ENCODE results near the gene ZNF785. TPM values are rescaled to one million over a fixed set of nuclear protein-coding genes. Genes with fewer than 3 reads are reported as not detected.

Gene ZNF785
- total and polyA plus RNA-seq, 2 donors (not counting 1 experiment from before 2014, with no cell fraction given), result 12.2 to 39.7 TPM

GRCh38 chr16:30571445-30572322 lies 13.8 kb downstream of the ZNF785 start, which contains the start of gene ZNF688:
TSS of gene ZNF688 (minus strand) at chr16:30571714. CDS start at chr16:30571629, 85 bp downstream.
- intact Hi-C loops (cut with micrococcal nuclease), result loop anchor here (1.0 to 2.0 kb wide), 10 partner anchors 13 to 201 kb away; partner anchors contain the start of genes FBRS, TBC1D10B, ZNF689 and ZNF764

More at GRCh38 chr16:30571445-30572322, 13.8 kb downstream of the ZNF785 start, which contains the start of gene ZNF688:
- Mint-ChIP-seq H3K9me3 (ENCODE audit: insufficient read depth) (no peaks in the 10 kb centered on the region), H3K4me1 (peaks cover 40% of the 10 kb centered on the region), H3K27me3 (no peaks in the 10 kb centered on the region), H3K4me3 (peak within 1 kb of the TSS; percentile 91), H3K27ac (peak within 1 kb of the TSS; percentile 99)
- no peaks in the 10 kb centered on the region for H3K9me3 ChIP-seq (ENCODE audit: control extremely low read depth in 1 of 3, control insufficient read depth in 2 of 3, insufficient read depth in 1 of 3, low read length in 2 of 3)
- ATAC-seq (ENCODE audit: low read depth) (peak; percentile 86), DNase-seq (peak; percentile 97)
- no peaks in the 10 kb centered on the region for H4K20me1 ChIP-seq (ENCODE audit: control insufficient read depth, insufficient read depth, low read length, poor library complexity, severe bottlenecking)
- ChIA-PET CTCF (interaction anchor here (0.8 to 2.8 kb wide), 9 partner anchors 10 to 177 kb away, joined by 3 to 21 read pairs (median 4); partner anchors contain the start of genes DCTPP1, PRR14, ZNF747 and ZNF764), POLR2A (interaction anchor here (0.5 to 3.0 kb wide), 19 partner anchors 12 to 376 kb away, joined by 3 to 81 read pairs (median 4); partner anchors contain the start of genes DCTPP1, FBRS, PRR14 and SEPHS2)
- peak within 1 kb of the TSS; percentile 72 to 89 (median 86) for H3K4me3 ChIP-seq (ENCODE audit: control extremely low read depth in 1 of 5, extremely low read depth in 1 of 5, insufficient read depth in 1 of 5, low read depth in 2 of 5, low read length in 4 of 5)
- H3K27me3 ChIP-seq (replicated peaks in 1 of 4; ENCODE audit: control extremely low read depth in 1 of 4, control insufficient read depth in 3 of 4, insufficient read depth in 4 of 4, low read length in 3 of 4), result no peaks in the 10 kb centered on the region
- H2AFZ ChIP-seq (ENCODE audit: insufficient read depth, low read depth, low read length, poor library complexity, severe bottlenecking), result peak within 1 kb of the TSS; percentile 96
- H3K4me1 ChIP-seq (ENCODE audit: control insufficient read depth in 2 of 2, insufficient read depth in 2 of 2, low read length in 2 of 2), result peaks cover 29 to 43% of the 10 kb centered on the region in 2 donors
- H3K79me2 ChIP-seq (ENCODE audit: control insufficient read depth, insufficient read depth, low read length), result peaks cover 6% of the 10 kb centered on the region
- peak within 1 kb of the TSS; percentile 94 for H3K9ac ChIP-seq (ENCODE audit: low read length)
- H3K4me2 ChIP-seq (replicated peaks; ENCODE audit: low read depth, low read length, poor library complexity, severe bottlenecking), result peak within 1 kb of the TSS; percentile 88
- peak within 1 kb of the TSS; percentile 96 to 97 for H3K27ac ChIP-seq (ENCODE audit: low read length in 2 of 2)
- TF ChIP-seq CTCF (IDR thresholded peaks at IDR 0.05), result no peak
- TF ChIP-seq EZH2 (IDR thresholded peaks at IDR 0.05; ENCODE audit: borderline replicate concordance, insufficient read depth, low read depth, low read length, poor library complexity, severe bottlenecking), result no peak
- WGBS (ENCODE audit: insufficient coverage), result under 1% methylated on average over 62 of the region's 67 CpGs
- H3K36me3 ChIP-seq (replicated peaks in 1 of 2; ENCODE audit: control extremely low read depth in 1 of 2, control insufficient read depth in 1 of 2, extremely low read depth in 1 of 2, insufficient read depth in 2 of 2, low read length in 1 of 2), result no peaks in the 10 kb centered on the region

Measured in B cell (primary cell).